Upper lobe of left lung (tissue), 6 donors: Measurements from ENCODE around the gene L3HYPDH. TPM values are rescaled to one million over a fixed set of nuclear protein-coding genes. Genes with fewer than 3 reads are reported as not detected.

Experiments used
- ATAC-seq, 2 donors: fragments of 200-7000 bp; cut with Tn5 transposase; one replicate each; pipeline ENCODE4 v1.9.1; 2022; ENCODE audit warnings: mild to moderate bottlenecking in 2 of 2, moderate library complexity in 2 of 2; ENCODE audit not compliant: low FRiP score in 2 of 2
- DNase-seq, 2 donors: peaks; one replicate each; pipeline ENCODE4 v3.0.0-alpha.2; 2019 to 2020
- H3K27ac ChIP-seq, 4 donors: fragments of 200-600 bp; sonication (generic); one replicate each; pipeline ENCODE4 v1.5.1; 2016 to 2019
- H3K27me3 ChIP-seq, 4 donors: fragments of 200-600 bp; sonication (generic); one replicate each; pipeline ENCODE4 v1.5.1; 2017 to 2019
- H3K36me3 ChIP-seq, 4 donors: fragments of 200-600 bp; sonication (generic); one replicate each; pipeline ENCODE4 v1.5.1; 2016 to 2019
- H3K4me1 ChIP-seq, 4 donors: fragments of 200-600 bp; sonication (generic); one replicate each; pipeline ENCODE4 v1.5.1; 2018 to 2019
- H3K4me3 ChIP-seq, 4 donors: fragments of 200-600 bp; sonication (generic); one replicate each; pipeline ENCODE4 v1.5.1; 2017 to 2019; ENCODE audit warnings: mild to moderate bottlenecking in 2 of 4, moderate library complexity in 1 of 4
- H3K9me3 ChIP-seq, 4 donors: fragments of 200-600 bp; sonication (generic); one replicate each; pipeline ENCODE4 v1.5.1; 2018 to 2019
- EP300 ChIP-seq, 4 donors: sonication (generic); formaldehyde crosslinking; IDR thresholded peaks; one replicate each; pipeline ENCODE4 v1.5.1; 2017; ENCODE audit warnings: antibody characterized with exemption in 4 of 4, control low read depth in 2 of 4
- POLR2A ChIP-seq, 4 donors: fragments of 450-650 bp; IDR thresholded peaks; one replicate each; pipeline ENCODE4 v1.5.1; 2016 to 2017; ENCODE audit warnings: antibody characterized with exemption in 4 of 4, mild to moderate bottlenecking in 2 of 4
- POLR2AphosphoS5 ChIP-seq, 2 donors: sonication (generic); formaldehyde crosslinking; IDR thresholded peaks; one replicate each; pipeline ENCODE4 v1.5.1; 2017; ENCODE audit warnings: antibody characterized with exemption in 2 of 2
- WGBS, 2 donors: methylation state at CpG; one replicate each; pipeline ENCODE4 v1.1.5; 2017 to 2018; 5-methylcytosine and 5-hydroxymethylcytosine counted together
- total RNA-seq, 6 donors: library from RNA; depleted of rRNA in 4 of 6; stranded (reverse); fragments of >200 nt in 4 of 6; gene quantifications; one replicate each; pipeline versions ENCODE4 v1.1.0 to v1.2.1, GENCODE V29; 2016 to 2021
- TF ChIP-seq, protein P1 (sequence below), 6 experiments: fragments of 450-650 bp in 4 of 6; fragments of 200-600 bp in 2 of 6; sonication (generic) in 2 of 6; IDR thresholded peaks; one replicate each; pipeline ENCODE4 v1.5.1; 2016 to 2019; ENCODE audit warnings: antibody characterized with exemption in 6 of 6
- donor health status: DM: no; HTN: no; CAD: no; lungs with moderate emphysema.
- donor health status: DM: no; HTN: yes; CAD: no; lungs with severe emphysema.

L3HYPDH gene
- total RNA-seq, 6 donors from 2014 or later = 16.7 to 53.4 (median 38.9) TPM

DNA sequence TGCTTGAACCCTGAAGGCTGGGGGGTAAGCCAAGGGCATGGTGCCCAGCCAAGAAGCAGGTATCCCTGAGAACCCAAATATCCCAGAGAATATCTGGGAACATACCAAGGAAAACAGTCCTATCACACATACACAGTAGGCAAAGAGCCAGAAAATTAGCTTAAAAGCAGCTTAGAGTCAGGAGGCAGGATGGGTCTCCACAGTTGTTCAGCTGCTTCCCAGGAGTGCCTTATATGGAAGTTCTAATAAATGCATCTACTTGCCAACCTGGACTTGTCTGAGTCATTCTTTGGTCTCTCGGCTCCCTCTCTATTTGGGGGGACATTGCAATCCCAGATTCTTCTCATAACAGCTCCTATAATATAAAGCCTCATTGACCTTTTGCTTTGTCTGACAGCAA, 10.0 kb downstream of the L3HYPDH start:
- ATAC-seq (no peak), DNase-seq (no peak)
- H3K27ac ChIP-seq = no peak overlapping the region
- H3K36me3 ChIP-seq = peaks cover 0 to 61% (median 12%) of the 10 kb centered on the region in 4 donors
- WGBS, 2 donors = 85 to 87% methylated on average over 1 of the region's 1 CpG
- no peaks in the 10 kb centered on the region for H3K4me1 ChIP-seq
- H3K4me3 ChIP-seq = no peak overlapping the region
- TF ChIP-seq, protein P1, sequence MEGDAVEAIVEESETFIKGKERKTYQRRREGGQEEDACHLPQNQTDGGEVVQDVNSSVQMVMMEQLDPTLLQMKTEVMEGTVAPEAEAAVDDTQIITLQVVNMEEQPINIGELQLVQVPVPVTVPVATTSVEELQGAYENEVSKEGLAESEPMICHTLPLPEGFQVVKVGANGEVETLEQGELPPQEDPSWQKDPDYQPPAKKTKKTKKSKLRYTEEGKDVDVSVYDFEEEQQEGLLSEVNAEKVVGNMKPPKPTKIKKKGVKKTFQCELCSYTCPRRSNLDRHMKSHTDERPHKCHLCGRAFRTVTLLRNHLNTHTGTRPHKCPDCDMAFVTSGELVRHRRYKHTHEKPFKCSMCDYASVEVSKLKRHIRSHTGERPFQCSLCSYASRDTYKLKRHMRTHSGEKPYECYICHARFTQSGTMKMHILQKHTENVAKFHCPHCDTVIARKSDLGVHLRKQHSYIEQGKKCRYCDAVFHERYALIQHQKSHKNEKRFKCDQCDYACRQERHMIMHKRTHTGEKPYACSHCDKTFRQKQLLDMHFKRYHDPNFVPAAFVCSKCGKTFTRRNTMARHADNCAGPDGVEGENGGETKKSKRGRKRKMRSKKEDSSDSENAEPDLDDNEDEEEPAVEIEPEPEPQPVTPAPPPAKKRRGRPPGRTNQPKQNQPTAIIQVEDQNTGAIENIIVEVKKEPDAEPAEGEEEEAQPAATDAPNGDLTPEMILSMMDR (IDR thresholded peaks at IDR 0.05) = no peak
- TF ChIP-seq POLR2A (IDR thresholded peaks at IDR 0.05) (no peak), POLR2AphosphoS5 (IDR thresholded peaks at IDR 0.05) (no peak), EP300 (IDR thresholded peaks at IDR 0.05) (no peak)
- H3K27me3 ChIP-seq = no peaks in the 10 kb centered on the region
- H3K9me3 ChIP-seq = no peaks in the 10 kb centered on the region

DNA sequence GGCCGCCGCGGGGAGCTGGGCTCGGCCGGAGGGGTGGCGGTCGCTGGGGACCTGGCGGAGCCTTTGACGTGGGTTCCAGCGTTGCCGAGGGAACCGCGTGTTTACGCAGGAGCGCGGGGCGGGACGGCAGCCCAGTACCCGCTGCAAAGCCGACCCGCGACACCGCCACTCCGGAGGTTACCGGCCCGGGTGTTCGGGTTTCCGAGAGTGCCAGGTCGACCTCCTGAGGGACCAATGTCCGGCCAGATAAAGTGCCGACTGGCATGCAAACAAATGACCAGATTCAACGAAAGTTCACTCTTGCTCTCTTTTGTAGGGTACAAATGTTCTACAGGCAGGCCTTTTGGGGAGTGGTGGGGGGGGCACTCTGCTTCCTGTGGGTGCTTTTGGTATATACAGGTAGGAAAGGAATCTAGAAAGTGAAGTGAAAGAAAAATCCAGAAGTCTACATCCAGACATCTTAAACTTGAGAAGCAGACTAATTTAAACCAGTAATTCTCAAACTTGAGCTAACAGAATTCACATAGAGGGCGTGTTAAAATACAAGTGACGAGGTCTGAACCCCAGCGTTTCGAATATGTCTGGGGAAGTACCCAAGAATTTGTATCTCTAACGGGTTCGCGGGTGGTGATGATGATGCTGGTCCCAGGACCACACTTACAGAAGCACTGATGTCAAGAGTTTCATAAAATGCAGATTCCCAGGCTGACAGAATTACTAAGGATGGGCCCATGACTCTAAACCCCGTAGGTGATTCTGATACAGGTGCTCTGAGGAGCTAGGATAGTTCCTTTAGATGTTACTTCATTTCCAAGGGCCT, 18.7 kb downstream of the L3HYPDH start, which contains the start of gene GPR135:
Gene GPR135 (minus strand): TSS at position 65 of the 820 bp plus-strand sequence. CDS start 154 bp downstream, outside the sequence.
- H3K27me3 ChIP-seq = no peaks in the 10 kb centered on the region
- TF ChIP-seq POLR2A (IDR thresholded peaks at IDR 0.05) (no peak), EP300 (IDR thresholded peaks at IDR 0.05) (no peak), POLR2AphosphoS5 (IDR thresholded peaks at IDR 0.05) (no peak)
- TF ChIP-seq, protein P1 (IDR thresholded peaks at IDR 0.05) = no peak
- no peak for DNase-seq

DNA sequence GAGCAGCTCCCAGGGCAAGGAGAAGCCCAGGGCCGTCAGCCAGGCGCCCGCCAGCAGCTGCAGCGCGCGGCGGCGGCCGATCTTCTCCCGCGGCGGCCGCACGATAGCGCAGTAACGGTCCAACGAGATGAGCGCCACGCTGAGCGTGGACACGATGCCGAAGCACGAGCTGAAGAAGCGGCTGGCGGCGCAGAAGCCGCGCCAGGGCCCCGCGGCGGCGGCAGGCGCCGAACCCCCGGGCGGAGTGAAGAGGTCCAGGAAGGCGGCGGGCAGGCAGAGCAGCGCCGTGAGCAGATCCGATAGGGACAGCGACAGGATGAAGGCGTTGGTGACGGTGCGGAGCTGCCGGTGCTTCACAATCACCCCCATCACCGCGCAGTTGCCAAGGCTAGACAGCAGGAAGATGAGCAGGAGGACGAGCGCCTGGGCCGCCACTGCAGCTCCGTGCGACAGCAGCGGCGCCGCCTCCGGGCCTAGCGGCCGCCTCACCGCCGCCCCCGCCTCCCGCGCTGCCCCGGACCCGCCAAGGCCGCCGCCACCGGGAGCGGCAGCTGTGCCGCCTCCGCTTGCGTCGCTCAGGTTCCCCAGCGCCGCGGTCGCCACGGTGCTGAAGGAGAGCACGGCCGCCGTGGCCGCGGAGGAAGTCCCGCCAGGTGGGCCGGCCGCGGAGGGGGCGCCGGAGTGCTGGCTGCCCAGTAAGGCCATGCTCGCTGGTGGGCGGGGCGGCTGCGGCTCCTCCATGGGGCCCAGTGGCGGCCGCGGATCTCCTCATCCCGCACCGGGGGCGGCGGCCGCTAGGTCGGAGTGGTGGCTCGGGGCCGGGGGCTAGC, 19.5 kb downstream of the L3HYPDH start:
- ATAC-seq (peak; percentile 70 to 91), DNase-seq (peak; percentile 67 to 96)
- peak overlapping the region; percentile 3 to 78 (median 37) for H3K27ac ChIP-seq
- no peaks in the 10 kb centered on the region for H3K9me3 ChIP-seq
- H3K4me3 ChIP-seq = peak overlapping the region; percentile 37 to 80 (median 68)
- peaks cover 10 to 20% (median 11%) of the 10 kb centered on the region in 4 donors for H3K4me1 ChIP-seq
- TF ChIP-seq POLR2AphosphoS5 (IDR thresholded peaks at IDR 0.05) (no peak), EP300 (IDR thresholded peaks at IDR 0.05) (no peak), POLR2A (IDR thresholded peaks at IDR 0.05) (no peak)
- TF ChIP-seq, protein P1 (IDR thresholded peaks at IDR 0.05) = no peak
- WGBS, 2 donors = 1 to 5% methylated on average over 10 to 41 of the region's 105 CpGs
- H3K27me3 ChIP-seq = no peaks in the 10 kb centered on the region
- H3K36me3 ChIP-seq = peaks cover 0 to 5% (median 0%) of the 10 kb centered on the region in 4 donors

More for the DNA sequence above, 18.7 kb downstream of the L3HYPDH start, which contains the start of gene GPR135:
- 33 to 71% methylated on average over 10 to 23 of the region's 40 CpGs for WGBS, 2 donors
- Histone ChIP-seq H3K27ac (peak within 1 kb of the TSS; percentile 3 to 78 (median 37)), H3K4me1 (peaks cover 10 to 20% (median 11%) of the 10 kb centered on the region in 4 donors), H3K9me3 (no peaks in the 10 kb centered on the region), H3K36me3 (peaks cover 0 to 5% (median under 1%) of the 10 kb centered on the region in 4 donors), H3K4me3 (peak within 1 kb of the TSS; percentile 37 to 80 (median 68))
- ATAC-seq = peak in 1 of 2 donors; percentile 70

DNA sequence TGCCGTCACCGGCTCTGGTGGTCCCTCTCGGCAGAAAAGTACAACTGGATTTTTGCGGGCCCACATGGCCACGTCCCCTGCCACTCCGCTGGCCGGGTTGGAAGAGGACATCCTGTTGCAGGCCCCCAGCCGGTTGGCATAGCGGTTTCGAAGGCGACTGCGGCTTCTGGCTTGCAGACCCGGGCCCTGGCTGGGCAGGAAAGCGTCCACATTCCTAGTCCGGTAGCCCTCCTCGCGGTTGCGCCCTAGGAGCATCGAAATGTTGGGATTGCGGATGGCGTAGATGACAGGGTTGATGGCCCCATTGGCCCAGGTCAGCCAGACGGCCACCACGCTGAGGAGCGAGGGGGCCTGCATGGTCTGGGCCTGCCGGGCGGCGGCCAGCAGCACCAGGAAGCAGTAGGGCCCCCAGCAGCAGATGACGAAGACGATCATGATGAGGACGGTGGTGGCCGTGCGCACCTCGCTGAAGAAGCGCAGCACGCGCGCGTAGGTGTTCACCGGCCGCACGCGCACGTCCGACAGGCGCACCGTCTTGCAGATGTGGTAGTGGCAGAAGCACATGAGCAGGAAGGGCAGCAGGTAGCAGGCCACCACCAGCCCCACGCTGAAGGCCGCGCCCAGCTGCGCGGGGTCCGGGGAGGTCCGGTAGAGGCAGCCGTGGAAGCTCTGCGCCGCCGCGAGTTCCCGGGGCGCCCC, 20.3 kb downstream of the L3HYPDH start:
- H3K4me3 ChIP-seq = peak overlapping the region; percentile 37 to 80 (median 68)
- no peak for ATAC-seq
- H3K9me3 ChIP-seq = no peaks in the 10 kb centered on the region
- H3K27ac ChIP-seq = peak overlapping the region in 3 of 4 donors; percentile 3 to 78 (median 21)
- H3K4me1 ChIP-seq = peaks cover 10 to 20% (median 11%) of the 10 kb centered on the region in 4 donors
- DNase-seq = no peak
- peaks cover 0 to 2% (median 0%) of the 10 kb centered on the region in 4 donors for H3K36me3 ChIP-seq
- TF ChIP-seq EP300 (IDR thresholded peaks at IDR 0.05) (no peak), POLR2AphosphoS5 (IDR thresholded peaks at IDR 0.05) (no peak), POLR2A (IDR thresholded peaks at IDR 0.05) (no peak)
- TF ChIP-seq, protein P1 (IDR thresholded peaks at IDR 0.05) = no peak
- no peaks in the 10 kb centered on the region for H3K27me3 ChIP-seq
- WGBS, 2 donors = 53 to 86% methylated on average over 14 to 39 of the region's 60 CpGs
